Rectal smooth muscle tissue (tissue), 1 donor: ENCODE data around the gene PACRG.
A peak's percentile ranks its signal among the peaks of the same experiment; 100 is the strongest.

Source experiments
- H3K27ac ChIP-seq: one replicate; pipeline ENCODE4 v1.7.0; 2013; ENCODE audit warnings: low read depth, low read length, inconsistent platforms
- H3K27me3 ChIP-seq: one replicate; pipeline ENCODE4 v1.7.0; 2013; ENCODE audit warnings: low read length; ENCODE audit not compliant: control insufficient read depth, insufficient read depth
- H3K36me3 ChIP-seq: one replicate; pipeline ENCODE4 v1.7.0; 2013; ENCODE audit warnings: low read length; ENCODE audit not compliant: control insufficient read depth, insufficient read depth
- H3K4me1 ChIP-seq: one replicate; pipeline ENCODE4 v1.7.0; 2013; ENCODE audit warnings: low read length; ENCODE audit not compliant: control insufficient read depth, insufficient read depth
- H3K4me3 ChIP-seq: one replicate; pipeline ENCODE4 v1.7.0; 2013; ENCODE audit warnings: low read length
- H3K9ac ChIP-seq: one replicate; pipeline ENCODE4 v1.7.0; 2013; ENCODE audit warnings: low read length

PACRG gene

DNA sequence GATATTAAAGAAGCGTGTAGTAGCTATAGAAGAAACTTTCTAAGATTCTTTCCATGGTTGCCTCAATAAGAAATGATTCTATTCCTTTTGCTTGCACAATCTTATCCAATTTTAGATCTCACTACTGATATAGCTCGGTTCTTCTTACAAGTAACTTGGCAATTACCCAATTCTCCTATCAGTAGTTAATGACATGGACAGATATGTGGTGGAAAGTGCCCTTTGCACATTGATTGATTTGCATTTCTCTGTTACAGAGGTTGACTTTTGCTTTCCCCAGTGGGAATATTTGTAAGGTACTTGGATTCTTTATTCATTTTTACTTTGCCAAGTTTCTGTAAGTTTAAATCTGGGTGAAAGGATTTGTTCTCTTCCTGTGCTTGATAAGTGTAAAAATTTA, 593.0 kb downstream of the PACRG start:
- Histone ChIP-seq H3K36me3 (no peaks in the 10 kb centered on the region), H3K9ac (no peak overlapping the region), H3K27ac (no peak overlapping the region), H3K4me1 (no peaks in the 10 kb centered on the region), H3K27me3 (no peaks in the 10 kb centered on the region), H3K4me3 (no peak overlapping the region)

DNA sequence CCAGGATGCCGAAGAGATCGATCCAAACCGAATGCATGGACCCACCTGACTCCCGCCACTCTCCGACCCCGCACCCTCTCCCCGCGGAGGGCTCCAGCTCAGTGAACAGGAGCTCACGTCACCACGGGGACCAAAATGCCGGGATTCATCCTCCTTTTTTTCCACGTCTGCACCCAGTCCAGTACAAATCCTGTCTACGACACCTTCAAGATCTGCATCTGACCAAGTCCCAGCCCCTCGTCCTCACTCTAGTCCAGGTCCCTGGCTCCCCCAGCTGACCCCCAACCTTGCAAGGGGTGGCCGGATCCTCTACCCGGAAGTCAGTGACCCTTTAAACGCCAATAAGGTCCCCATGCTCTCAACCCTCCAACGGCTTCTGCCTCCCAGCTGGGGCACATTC, 593.9 kb downstream of the PACRG start:
- Histone ChIP-seq H3K27ac (no peak overlapping the region), H3K4me3 (no peak overlapping the region), H3K36me3 (no peaks in the 10 kb centered on the region), H3K4me1 (no peaks in the 10 kb centered on the region), H3K27me3 (no peaks in the 10 kb centered on the region), H3K9ac (no peak overlapping the region)

DNA sequence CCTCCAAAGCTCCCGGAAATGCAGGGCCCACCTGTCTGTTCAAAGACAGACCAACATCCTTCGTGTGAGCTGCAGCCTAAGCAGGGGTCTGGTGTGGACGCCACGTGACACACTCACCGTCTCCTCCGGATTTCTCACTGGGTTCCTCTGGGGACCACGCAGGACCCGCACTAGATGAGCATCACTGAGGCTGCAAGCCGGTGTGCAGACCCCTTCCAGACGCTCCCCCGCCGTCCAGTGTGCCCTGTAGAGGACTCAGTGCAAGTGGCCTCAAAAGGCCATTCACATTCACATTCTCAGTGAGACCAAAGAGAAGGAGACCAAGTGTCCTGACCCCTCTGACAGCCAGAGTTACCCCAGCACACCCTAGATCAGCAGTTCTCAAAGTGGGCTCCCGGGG, 595.5 kb downstream of the PACRG start:
- H3K4me3 ChIP-seq, result no peak overlapping the region
- H3K4me1 ChIP-seq, result no peaks in the 10 kb centered on the region
- no peak overlapping the region for H3K9ac ChIP-seq
- no peak overlapping the region for H3K27ac ChIP-seq
- H3K27me3 ChIP-seq, result no peaks in the 10 kb centered on the region
- no peaks in the 10 kb centered on the region for H3K36me3 ChIP-seq

DNA sequence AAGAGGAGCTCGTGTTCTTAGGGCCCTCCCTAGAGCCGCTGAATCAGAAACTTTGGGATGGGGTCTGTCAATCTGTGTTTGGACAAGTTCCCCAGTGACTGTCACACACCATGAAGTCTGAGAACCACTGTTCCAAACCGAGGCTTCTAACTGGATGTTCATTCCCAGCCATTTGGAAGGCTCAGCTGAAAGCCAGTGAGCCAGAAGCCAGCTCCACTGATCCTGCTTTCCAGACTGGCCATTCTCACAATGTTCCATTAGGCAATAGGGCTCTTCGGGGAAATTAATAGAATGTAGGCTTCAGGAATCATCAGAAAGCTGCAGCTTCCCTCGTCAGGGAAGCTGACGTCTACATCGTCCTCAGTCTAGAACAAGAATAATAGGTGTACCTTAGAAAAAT, 595.9 kb downstream of the PACRG start:
- Histone ChIP-seq H3K4me1 (no peaks in the 10 kb centered on the region), H3K9ac (no peak overlapping the region), H3K36me3 (no peaks in the 10 kb centered on the region), H3K27ac (no peak overlapping the region), H3K4me3 (no peak overlapping the region), H3K27me3 (no peaks in the 10 kb centered on the region)

DNA sequence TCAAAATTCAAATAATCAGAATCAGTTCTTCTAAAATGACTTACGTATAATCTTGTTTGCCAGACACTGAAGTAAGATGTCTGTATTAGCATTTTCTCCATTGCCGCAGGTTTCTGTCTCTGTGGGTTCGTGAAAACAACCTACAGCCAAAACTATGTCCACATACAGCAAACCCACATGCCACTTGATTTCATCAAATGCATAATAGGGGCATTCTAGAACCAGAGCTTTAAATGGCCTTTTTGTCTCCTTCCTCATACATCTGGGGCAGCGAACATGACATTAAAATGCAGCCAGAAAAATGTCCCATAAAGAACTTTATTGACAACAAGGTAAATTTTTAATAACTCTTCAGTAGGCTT, 596.5 kb downstream of the PACRG start:
- H3K27me3 ChIP-seq, result no peaks in the 10 kb centered on the region
- no peak overlapping the region for H3K4me3 ChIP-seq
- H3K9ac ChIP-seq, result no peak overlapping the region
- no peaks in the 10 kb centered on the region for H3K36me3 ChIP-seq
- no peaks in the 10 kb centered on the region for H3K4me1 ChIP-seq
- no peak overlapping the region for H3K27ac ChIP-seq

DNA sequence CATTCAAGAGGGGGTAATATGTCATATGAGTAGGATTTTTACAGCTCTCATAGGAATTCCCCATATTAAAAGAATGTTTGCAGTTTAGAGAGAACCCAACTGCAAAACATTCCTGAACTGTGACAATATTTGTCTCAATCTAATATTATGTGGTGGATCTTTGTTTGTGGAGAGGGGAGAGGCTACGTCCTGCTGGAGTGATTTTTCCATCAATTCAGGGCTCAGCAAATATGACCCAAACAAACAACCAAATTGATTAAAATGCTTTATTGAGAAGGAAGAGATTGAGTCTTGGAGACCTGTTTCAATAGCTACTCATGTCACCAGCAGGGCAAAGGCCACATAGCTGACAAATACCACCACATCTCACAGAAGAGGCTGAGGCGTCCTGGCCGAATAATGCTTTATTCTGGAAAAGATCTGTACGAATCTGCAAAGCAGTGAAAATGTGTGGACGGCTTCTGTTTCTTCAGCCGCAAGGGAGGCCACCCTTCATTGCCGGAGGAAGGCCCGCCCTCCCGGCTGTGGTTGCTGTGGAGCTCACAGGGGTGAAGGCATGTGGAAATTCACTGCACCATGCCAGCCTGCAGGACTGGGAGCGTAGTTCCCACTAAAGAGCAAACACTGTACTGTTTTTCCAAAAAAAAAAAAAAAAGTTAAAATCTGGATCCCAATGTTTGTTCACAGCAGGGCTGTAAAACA, 597.1 kb downstream of the PACRG start:
- peaks cover under 1% of the 10 kb centered on the region for H3K27me3 ChIP-seq
- peak overlapping the region; percentile 24 for H3K27ac ChIP-seq
- no peaks in the 10 kb centered on the region for H3K36me3 ChIP-seq
- no peaks in the 10 kb centered on the region for H3K4me1 ChIP-seq
- H3K4me3 ChIP-seq, result no peak overlapping the region
- no peak overlapping the region for H3K9ac ChIP-seq

DNA sequence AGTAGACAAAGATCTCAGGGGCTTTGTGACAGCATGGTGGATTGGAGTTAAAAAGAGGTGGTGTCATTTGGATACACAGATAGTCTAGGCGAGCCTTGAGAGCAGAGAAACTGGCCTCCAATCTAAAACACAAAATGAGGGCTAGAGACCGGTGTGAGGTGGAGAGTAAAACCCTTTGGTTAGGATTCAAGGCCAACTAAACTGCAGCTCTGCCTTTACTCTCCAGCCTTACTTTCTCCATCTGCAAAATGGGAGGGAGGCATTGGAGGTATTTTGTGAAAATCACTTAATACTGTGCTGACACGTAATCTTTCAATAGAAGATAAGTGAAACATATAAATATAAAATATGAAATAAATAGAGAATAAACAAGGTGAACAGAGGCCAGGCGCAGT, 597.6 kb downstream of the PACRG start:
- no peak overlapping the region for H3K27ac ChIP-seq
- H3K27me3 ChIP-seq, result peaks cover 2% of the 10 kb centered on the region
- no peaks in the 10 kb centered on the region for H3K4me1 ChIP-seq
- H3K4me3 ChIP-seq, result no peak overlapping the region
- H3K9ac ChIP-seq, result no peak overlapping the region
- no peaks in the 10 kb centered on the region for H3K36me3 ChIP-seq

DNA sequence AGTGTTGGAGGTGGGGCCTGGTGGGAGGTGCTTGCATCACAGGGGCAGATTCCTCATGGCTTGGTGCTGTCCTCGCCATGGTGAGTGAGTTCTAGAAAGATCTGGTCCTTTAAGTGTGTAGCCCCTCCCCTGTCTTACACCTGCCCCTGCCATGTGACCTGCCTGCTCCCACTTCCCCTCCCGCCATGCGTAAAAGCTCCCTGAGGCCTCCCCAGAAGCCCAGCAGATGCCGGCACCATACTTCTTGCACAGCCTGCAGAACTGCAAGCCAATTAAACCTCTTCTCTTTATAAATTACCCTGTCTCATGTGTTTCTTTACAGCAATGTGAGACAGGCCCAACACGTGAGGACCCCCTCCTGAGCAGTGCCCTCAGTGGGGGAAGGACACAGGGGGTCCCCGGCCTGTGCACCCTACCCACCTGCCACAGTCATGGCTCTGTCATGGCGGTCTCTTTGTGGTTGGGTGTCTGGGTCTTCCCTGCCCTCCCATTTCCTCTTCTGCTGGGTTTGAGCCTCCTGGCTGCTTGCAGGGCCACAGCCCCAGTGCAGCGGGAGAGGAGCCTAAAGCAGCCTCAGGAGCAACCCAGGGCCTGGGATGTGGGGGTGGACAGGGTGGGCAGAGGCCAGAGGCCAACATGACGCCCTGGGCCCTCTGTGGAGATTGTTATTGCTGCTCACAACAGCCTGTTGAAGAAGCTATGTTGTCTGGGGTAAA, 599.5 kb downstream of the PACRG start:
- H3K36me3 ChIP-seq, result no peaks in the 10 kb centered on the region
- no peak overlapping the region for H3K9ac ChIP-seq
- peaks cover 2% of the 10 kb centered on the region for H3K27me3 ChIP-seq
- H3K27ac ChIP-seq, result no peak overlapping the region
- no peak overlapping the region for H3K4me3 ChIP-seq
- no peaks in the 10 kb centered on the region for H3K4me1 ChIP-seq

DNA sequence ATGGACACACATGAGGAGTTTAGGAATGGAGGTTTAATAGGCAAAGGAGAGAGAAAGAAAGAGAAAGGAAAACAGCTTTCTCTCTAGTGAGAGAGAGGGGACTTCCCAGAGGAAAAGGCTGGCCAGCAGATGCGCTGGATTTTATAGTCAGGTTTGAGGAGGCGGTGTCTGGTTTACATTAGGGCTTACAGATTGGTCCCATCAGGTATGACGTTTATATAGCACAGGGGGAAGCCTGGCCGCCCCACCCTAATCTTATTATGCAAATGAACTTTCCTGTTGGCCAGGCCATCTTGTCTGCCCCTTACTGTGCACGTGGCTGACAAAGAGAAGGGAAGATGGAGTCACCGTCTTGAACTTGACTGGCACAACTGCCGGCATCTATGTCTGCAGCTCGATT, 600.1 kb downstream of the PACRG start:
- Histone ChIP-seq H3K4me3 (no peak overlapping the region), H3K9ac (no peak overlapping the region), H3K4me1 (no peaks in the 10 kb centered on the region), H3K27ac (no peak overlapping the region), H3K36me3 (no peaks in the 10 kb centered on the region), H3K27me3 (peaks cover 2% of the 10 kb centered on the region)

DNA sequence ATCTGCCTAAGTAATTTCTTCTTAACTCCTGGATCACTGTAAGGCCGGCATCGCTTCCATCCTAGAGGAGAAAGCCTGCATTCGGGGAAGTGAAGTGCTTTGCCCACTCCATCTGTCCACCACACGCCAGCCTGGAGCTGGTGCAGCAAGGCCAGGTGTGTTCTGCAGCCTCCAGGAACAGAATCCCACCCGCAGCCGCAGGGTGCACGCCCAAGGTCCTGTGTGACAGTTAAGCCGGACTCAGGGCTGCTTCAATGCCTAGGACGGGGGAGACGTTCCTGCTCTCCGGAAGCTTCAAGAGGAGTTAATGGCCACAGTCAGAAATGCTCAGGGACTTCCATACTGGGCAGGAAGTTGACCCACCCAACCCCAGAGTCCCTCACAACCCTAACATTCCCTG, 600.6 kb downstream of the PACRG start:
- Histone ChIP-seq H3K27me3 (peaks cover 2% of the 10 kb centered on the region), H3K27ac (no peak overlapping the region), H3K9ac (no peak overlapping the region), H3K36me3 (no peaks in the 10 kb centered on the region), H3K4me1 (no peaks in the 10 kb centered on the region), H3K4me3 (no peak overlapping the region)

DNA sequence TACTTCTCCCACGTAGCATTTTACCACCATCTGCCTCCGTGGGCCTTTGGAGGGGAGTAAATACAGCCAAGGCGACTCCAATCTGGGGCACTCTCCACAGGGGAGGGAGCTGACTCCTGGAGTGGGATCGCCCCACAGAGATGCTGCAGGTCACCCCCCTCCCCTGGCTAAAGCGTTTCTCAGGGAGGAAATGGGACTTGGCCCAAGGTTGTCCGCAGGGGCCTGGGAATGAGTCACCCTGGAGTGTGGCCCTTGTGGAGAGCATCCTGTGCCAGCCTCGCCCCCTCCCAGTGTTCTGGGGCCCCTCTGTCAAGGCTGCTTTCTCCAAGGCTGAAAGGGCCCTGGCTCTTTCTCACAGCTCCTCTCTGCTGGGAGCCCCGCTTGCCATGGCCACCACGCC, 602.2 kb downstream of the PACRG start:
- Histone ChIP-seq H3K27ac (no peak overlapping the region), H3K4me1 (no peaks in the 10 kb centered on the region), H3K4me3 (no peak overlapping the region), H3K27me3 (peaks cover 2% of the 10 kb centered on the region), H3K9ac (no peak overlapping the region), H3K36me3 (no peaks in the 10 kb centered on the region)

DNA sequence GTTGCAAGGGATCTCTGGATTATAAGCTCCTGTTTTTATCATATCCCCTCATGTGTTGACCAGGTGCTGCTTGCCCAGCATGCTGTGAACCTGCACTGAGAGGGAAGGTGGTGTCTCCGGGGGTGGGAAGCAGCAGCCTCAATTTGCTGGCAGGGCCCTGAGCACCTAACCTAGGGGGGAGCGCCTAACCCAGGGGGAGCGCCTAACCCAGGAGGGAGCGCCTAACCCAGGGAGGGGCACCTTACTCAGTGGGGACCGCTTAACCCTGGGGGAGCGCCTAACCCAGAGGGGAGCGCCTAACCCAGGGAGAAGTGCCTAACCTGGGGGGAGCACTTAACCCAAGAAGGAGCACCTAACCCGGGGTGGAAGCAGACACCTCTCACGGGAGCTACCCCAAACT, 603.5 kb downstream of the PACRG start:
- H3K27me3 ChIP-seq, result peaks cover 2% of the 10 kb centered on the region
- no peak overlapping the region for H3K9ac ChIP-seq
- no peak overlapping the region for H3K27ac ChIP-seq
- H3K36me3 ChIP-seq, result no peaks in the 10 kb centered on the region
- no peak overlapping the region for H3K4me3 ChIP-seq
- no peaks in the 10 kb centered on the region for H3K4me1 ChIP-seq

DNA sequence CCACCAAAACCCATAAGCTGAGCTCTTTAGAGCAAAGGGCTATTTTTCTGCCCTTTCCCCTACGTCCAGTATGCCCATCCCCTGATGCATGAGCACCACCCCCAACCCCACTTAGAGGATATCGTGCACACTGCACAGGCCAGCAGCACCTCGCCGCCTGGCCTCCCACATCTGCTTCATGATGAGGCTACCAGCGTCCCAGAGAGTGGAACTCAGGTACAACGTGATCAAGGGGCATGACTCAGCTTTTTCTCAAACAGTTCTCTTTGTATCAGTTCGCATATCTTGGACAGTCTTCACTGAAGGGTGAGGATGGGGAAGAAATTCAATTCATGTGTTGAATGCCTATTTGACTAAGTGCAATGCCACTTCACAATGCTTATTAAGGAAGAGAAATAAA, 604.8 kb downstream of the PACRG start:
- Histone ChIP-seq H3K36me3 (no peaks in the 10 kb centered on the region), H3K27me3 (peaks cover 2% of the 10 kb centered on the region), H3K27ac (no peak overlapping the region), H3K4me1 (no peaks in the 10 kb centered on the region), H3K4me3 (no peak overlapping the region), H3K9ac (no peak overlapping the region)
